HG03354 (cell line): ENCODE measurements around the gene GSE1.
A peak's percentile ranks its signal among the peaks of the same experiment; 100 is the strongest.

Experiments used
- ATAC-seq: cut with Tn5 transposase; IDR thresholded peaks from one replicate; pipeline ENCODE4 v1.9.1; 2021; ENCODE audit warnings: mild to moderate bottlenecking; ENCODE audit not compliant: unreplicated experiment, poor library complexity, severe bottlenecking

The GSE1 gene

GRCh38 chr16:85612801-85613603, at the start of gene GSE1:
Gene GSE1, plus strand, starts transcription at chr16:85613322. Its CDS starts 70 bp downstream, at chr16:85613392.
- ATAC-seq = peak; percentile 37

- ATAC-seq = no peak
Observed at GRCh38 chr16:85563515-85564276, 49.4 kb upstream of the GSE1 start.

GRCh38 chr16:85564277-85565051, 48.7 kb upstream of the GSE1 start:
- ATAC-seq = no peak

GRCh38 chr16:85565340-85565739, 47.8 kb upstream of the GSE1 start:
- ATAC-seq = no peak

GRCh38 chr16:85565801-85566526, 47.2 kb upstream of the GSE1 start:
- no peak for ATAC-seq

GRCh38 chr16:85566561-85567100, 46.5 kb upstream of the GSE1 start:
- no peak for ATAC-seq

- ATAC-seq = no peak
Observed at GRCh38 chr16:85567101-85567866, 45.8 kb upstream of the GSE1 start.

- ATAC-seq = no peak
Observed at GRCh38 chr16:85567935-85568334, 45.2 kb upstream of the GSE1 start.

- no peak for ATAC-seq
Observed at GRCh38 chr16:85568519-85568918, 44.6 kb upstream of the GSE1 start.

GRCh38 chr16:85569039-85569614, 44.0 kb upstream of the GSE1 start:
- ATAC-seq = no peak

GRCh38 chr16:85569615-85570212, 43.4 kb upstream of the GSE1 start:
- peak; percentile 63 for ATAC-seq

GRCh38 chr16:85570213-85570734, 42.8 kb upstream of the GSE1 start:
- peak; percentile 31 for ATAC-seq

GRCh38 chr16:85570735-85571562, 42.2 kb upstream of the GSE1 start:
- peak; percentile 58 for ATAC-seq

- no peak for ATAC-seq
Observed at GRCh38 chr16:85571563-85571812, 41.6 kb upstream of the GSE1 start.

GRCh38 chr16:85571813-85572619, 41.1 kb upstream of the GSE1 start:
- no peak for ATAC-seq

- ATAC-seq = no peak
Observed at GRCh38 chr16:85573045-85573695, 40.0 kb upstream of the GSE1 start.
